GM21390 (cell line): ENCODE data around the gene TMEM121.
"Not testable (repeated sequence)": the region's sequence is repeated elsewhere in the genome, so short reads cannot be mapped to it uniquely, and the experiment has no call there.

Experiments
- ATAC-seq: cut with Tn5 transposase; IDR thresholded peaks from one replicate; pipeline ENCODE4 v1.9.1; 2021; ENCODE audit not compliant: unreplicated experiment

TMEM121 gene

GRCh38 chr14:105541218-105541875, 15.0 kb downstream of the TMEM121 start:
- ATAC-seq = no peak

GRCh38 chr14:105545676-105546075, 19.3 kb downstream of the TMEM121 start:
- ATAC-seq = not testable (repeated sequence)

- ATAC-seq = not testable (repeated sequence)
Observed at GRCh38 chr14:105546410-105546809, 20.0 kb downstream of the TMEM121 start.

GRCh38 chr14:105547072-105547471, 20.7 kb downstream of the TMEM121 start:
- ATAC-seq = not testable (repeated sequence)

- no peak for ATAC-seq
Observed at GRCh38 chr14:105547741-105548169, 21.4 kb downstream of the TMEM121 start.

- no peak for ATAC-seq
Observed at GRCh38 chr14:105549481-105549880, 23.1 kb downstream of the TMEM121 start.

- ATAC-seq = no peak
Observed at GRCh38 chr14:105554022-105554421, 27.6 kb downstream of the TMEM121 start.

- ATAC-seq = no peak
Observed at GRCh38 chr14:105554523-105554922, 28.1 kb downstream of the TMEM121 start.

GRCh38 chr14:105557671-105558070, 31.3 kb downstream of the TMEM121 start:
- not testable (repeated sequence) for ATAC-seq

- ATAC-seq = not testable (repeated sequence)
Observed at GRCh38 chr14:105558449-105559154, 32.2 kb downstream of the TMEM121 start.

GRCh38 chr14:105559384-105560047, 33.1 kb downstream of the TMEM121 start:
- ATAC-seq = peak; percentile 48

GRCh38 chr14:105560048-105560669, 33.8 kb downstream of the TMEM121 start:
- ATAC-seq = peak; percentile 71

GRCh38 chr14:105561345-105561744, 35.0 kb downstream of the TMEM121 start:
- ATAC-seq = not testable (repeated sequence)

- no peak for ATAC-seq
Observed at GRCh38 chr14:105562713-105563346, 36.4 kb downstream of the TMEM121 start.

GRCh38 chr14:105563347-105563737, 37.0 kb downstream of the TMEM121 start:
- ATAC-seq = no peak

GRCh38 chr14:105564536-105564935, 38.2 kb downstream of the TMEM121 start:
- not testable (repeated sequence) for ATAC-seq

GRCh38 chr14:105565185-105565919, 39.0 kb downstream of the TMEM121 start:
- not testable (repeated sequence) for ATAC-seq

- peak; percentile 33 for ATAC-seq
Observed at GRCh38 chr14:105566248-105567163, 40.1 kb downstream of the TMEM121 start.
